HCT116 (cell line): Measurements from ENCODE around the gene DAGLA. TPM values are rescaled to one million over a fixed set of nuclear protein-coding genes. Genes with fewer than 3 reads are reported as not detected.

Experiments used
- ATAC-seq: fragments of 200-7000 bp; cut with Tn5 transposase; 2 replicates; pipeline ENCODE4 v1.9.1; 2020; ENCODE audit warnings: mild to moderate bottlenecking, moderate library complexity
- BruUV-seq: library from RNA; stranded (reverse); fragments of 400-500 nt; replicated peaks from 2 replicates; lab custom pipeline; 2021; lab: Mats Ljungman, UMichigan
- CTCF ChIA-PET: fragments of 300-600 bp; sonication (Branson Sonifier 250); formaldehyde crosslinking; loops from one replicate; lab custom pipeline; 2021; ENCODE audit warnings: antibody characterized with exemption; lab: Charles Lee
- POLR2A ChIA-PET: fragments of 300-600, 350-600 bp; sonication (Branson Sonifier 250); formaldehyde crosslinking; loops from one replicate; lab custom pipeline; 2021; ENCODE audit warnings: antibody characterized with exemption; lab: Charles Lee
- RAD21 ChIA-PET, 2 experiments: fragments of 300-600 bp; sonication (Branson Sonifier 250); formaldehyde crosslinking; loops; one replicate each; lab custom pipeline; 2023; ENCODE audit warnings: low total read pairs in 2 of 2; ENCODE audit not compliant: uncharacterized antibody in 2 of 2, unreplicated experiment in 2 of 2, low non-redundant PET in 1 of 2; lab: Charles Lee
- DNase-seq: peaks from one replicate; pipeline ENCODE4 v3.0.0-alpha.2; 2010; ENCODE audit warnings: low read depth, low spot score
- H2AFZ ChIP-seq: fragments of 200-600 bp; shearing (Covaris generic), sonication (generic); 2 replicates; pipeline ENCODE4 v1.6.1; 2017; ENCODE audit warnings: low read depth, mixed run types, mixed read lengths, antibody characterized with exemption, low read length; ENCODE audit not compliant: poor library complexity, severe bottlenecking
- H3K27ac ChIP-seq: 2 replicates; pipeline ENCODE4 v1.5.1; 2012; ENCODE audit warnings: low read depth, low read length
- H3K27me3 ChIP-seq: fragments of 200-600 bp; sonication (generic); 2 replicates; pipeline ENCODE4 v1.6.1; 2016; ENCODE audit warnings: mixed run types, low read length, mixed read lengths; ENCODE audit not compliant: insufficient read depth
- H3K36me3 ChIP-seq, 2 experiments: fragments of 200-500 bp in 1 of 2; fragments of 200-600 bp in 1 of 2; sonication (Bioruptor generic) in 1 of 2; sonication (generic) in 1 of 2; 2 replicates each; pipeline versions ENCODE4 v1.5.1 to v1.6.1; 2014 to 2016; ENCODE audit warnings: low read length in 2 of 2, inconsistent platforms in 1 of 2, mixed read lengths in 1 of 2, mixed run types in 1 of 2; ENCODE audit not compliant: insufficient read depth in 2 of 2, control insufficient read depth in 1 of 2
- H3K4me1 ChIP-seq, 2 experiments: fragments of 200-600 bp in 1 of 2; sonication (generic) in 1 of 2; 2 replicates each; pipeline versions ENCODE4 v1.5.1 to v1.6.1; 2012 to 2017; ENCODE audit warnings: low read length in 2 of 2, inconsistent platforms in 1 of 2, mild to moderate bottlenecking in 1 of 2, mixed read lengths in 1 of 2, mixed run types in 1 of 2, moderate library complexity in 1 of 2; ENCODE audit not compliant: insufficient read depth in 2 of 2, control insufficient read depth in 1 of 2
- H3K4me2 ChIP-seq: fragments of 200-600 bp; sonication (generic); 2 replicates; pipeline ENCODE4 v1.6.1; 2017; ENCODE audit warnings: mixed run types, low read length, mixed read lengths
- H3K4me3 ChIP-seq, 2 experiments: fragments of 200-600 bp in 1 of 2; sonication (generic) in 1 of 2; replicated peaks in 1 of 2; 2 replicates each; pipeline ENCODE4 v1.5.1; 2011 to 2016; ENCODE audit warnings: low read length in 2 of 2, control low read depth in 1 of 2, low read depth in 1 of 2, mild to moderate bottlenecking in 1 of 2, mixed read lengths in 1 of 2, mixed run types in 1 of 2
- H3K79me2 ChIP-seq: fragments of 200-600 bp; sonication (generic); 2 replicates; pipeline ENCODE4 v1.6.1; 2017; ENCODE audit warnings: mild to moderate bottlenecking, mixed run types, low read length, moderate library complexity, mixed read lengths; ENCODE audit not compliant: insufficient read depth
- H3K9ac ChIP-seq: fragments of 200-600 bp; sonication (generic); 2 replicates; pipeline ENCODE4 v1.6.1; 2016; ENCODE audit warnings: low read length, mixed read lengths
- H3K9me2 ChIP-seq: fragments of 200-600 bp; sonication (generic), shearing (Covaris generic); 2 replicates; pipeline ENCODE4 v1.6.1; 2017; ENCODE audit warnings: mixed run types, mild to moderate bottlenecking, moderate library complexity; ENCODE audit not compliant: insufficient read depth
- H3K9me3 ChIP-seq, 2 experiments: fragments of 200-500 bp in 1 of 2; fragments of 200-600 bp in 1 of 2; sonication (Bioruptor generic) in 1 of 2; sonication (generic) in 1 of 2; 2 replicates each; pipeline ENCODE4 v1.6.1; 2014 to 2017; ENCODE audit warnings: low read length in 2 of 2, mixed read lengths in 2 of 2, inconsistent platforms in 1 of 2, low read depth in 1 of 2, mild to moderate bottlenecking in 1 of 2, mixed run types in 1 of 2, moderate library complexity in 1 of 2; ENCODE audit not compliant: control insufficient read depth in 1 of 2, insufficient read depth in 1 of 2
- H4K20me1 ChIP-seq: fragments of 200-600 bp; sonication (generic), shearing (Covaris generic); 2 replicates; pipeline ENCODE4 v1.6.1; 2017; ENCODE audit warnings: mixed run types, mild to moderate bottlenecking, moderate library complexity; ENCODE audit not compliant: insufficient read depth
- ELF1 ChIP-seq: IDR thresholded peaks from 2 replicates; pipeline ENCODE4 v1.6.1; 2012; ENCODE audit warnings: low read depth, borderline replicate concordance
- EZH2 ChIP-seq: fragments of 200-600 bp; sonication (generic); IDR thresholded peaks from 2 replicates; pipeline ENCODE4 v1.6.1; 2017; ENCODE audit warnings: antibody characterized with exemption, mixed run types
- JUND ChIP-seq: IDR thresholded peaks from 2 replicates; pipeline ENCODE4 v1.6.1; 2012
- MAX ChIP-seq: IDR thresholded peaks from 2 replicates; pipeline ENCODE4 v1.6.1; 2012
- POLR2A ChIP-seq: IDR thresholded peaks from 2 replicates; pipeline ENCODE4 v1.7.0; 2011; ENCODE audit warnings: borderline replicate concordance; ENCODE audit not compliant: insufficient read depth, insufficient read length; ENCODE audit errors: extremely low read depth
- POLR2AphosphoS5 ChIP-seq: IDR thresholded peaks from 2 replicates; pipeline ENCODE4 v1.6.1; 2011; ENCODE audit warnings: mild to moderate bottlenecking, low read depth, low read length, moderate library complexity
- RAD21 ChIP-seq: IDR thresholded peaks from 2 replicates; pipeline ENCODE4 v1.6.1; 2012; ENCODE audit warnings: low read depth, mild to moderate bottlenecking
- SIN3A ChIP-seq: IDR thresholded peaks from 2 replicates; pipeline ENCODE4 v1.6.1; 2012; ENCODE audit warnings: low read depth
- ZBTB33 ChIP-seq: IDR thresholded peaks from 2 replicates; pipeline ENCODE4 v1.6.1; 2011; ENCODE audit warnings: mild to moderate bottlenecking, low read length, moderate library complexity; ENCODE audit not compliant: insufficient replicate concordance; ENCODE audit errors: extremely low read depth
- ZFX ChIP-seq: fragments of 450-650 bp; IDR thresholded peaks from 2 replicates; pipeline ENCODE4 v1.6.1; 2017
- ZNF274 ChIP-seq: fragments of 200-500 bp; sonication (Bioruptor generic); IDR thresholded peaks from 2 replicates; pipeline ENCODE4 v1.6.1; 2014; ENCODE audit warnings: mild to moderate bottlenecking, low read depth, low read length, inconsistent platforms
- intact Hi-C: fragments of 100-400 bp; cut with micrococcal nuclease; formaldehyde crosslinking; loops from 2 replicates; pipeline ENCODE4 v1.10.0; 2022
- total RNA-seq: library from RNA; stranded (reverse); gene quantifications from one replicate; pipeline ENCODE4 v1.2.1, GENCODE V29; 2021; ENCODE audit not compliant: unreplicated experiment
- TF ChIP-seq, protein P1 (sequence below): IDR thresholded peaks from 2 replicates; pipeline ENCODE4 v1.6.1; 2012

Gene DAGLA
- total RNA-seq, 1 experiment from 2014 or later: 2.7 TPM

- Histone ChIP-seq H2AFZ (no peak overlapping the region), H3K79me2 (no peaks in the 10 kb centered on the region), H3K4me2 (no peak overlapping the region), H3K4me1 (peaks cover 2 to 4% of the 10 kb centered on the region in 2 experiments; a peak in 2 of 4 replicates), H3K36me3 (no peaks in the 10 kb centered on the region), H4K20me1 (no peaks in the 10 kb centered on the region), H3K9ac (no peak overlapping the region)
- no TSS peak for BruUV-seq
- peak; percentile 39; the same call in 1 of the 2 replicates for ATAC-seq
- CTCF ChIA-PET: interaction anchor here (1.0 kb wide), 1 partner anchor 40 kb away, joined by 3 read pairs; no protein-coding TSS in a partner anchor
- DNase-seq: no peak
- TF ChIP-seq EZH2 (no peak), RAD21 (no peak), ELF1 (no peak), ZBTB33 (no peak), ZFX (no peak), POLR2A (no peak), JUND (no peak), SIN3A (no peak), MAX (no peak), POLR2AphosphoS5 (no peak), ZNF274 (no peak)
- TF ChIP-seq, protein P1, sequence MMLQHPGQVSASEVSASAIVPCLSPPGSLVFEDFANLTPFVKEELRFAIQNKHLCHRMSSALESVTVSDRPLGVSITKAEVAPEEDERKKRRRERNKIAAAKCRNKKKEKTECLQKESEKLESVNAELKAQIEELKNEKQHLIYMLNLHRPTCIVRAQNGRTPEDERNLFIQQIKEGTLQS: no peak
- TF ChIP-seq, all 23 proteins: peak for 0
- H3K9me3 ChIP-seq: no peaks in the 10 kb centered on the region
- H3K4me3 ChIP-seq: no peak overlapping the region
- no peak overlapping the region for H3K27ac ChIP-seq
- no peaks in the 10 kb centered on the region for H3K9me2 ChIP-seq
- POLR2A ChIA-PET: no interaction called here
- intact Hi-C loops: no loop called here
- RAD21 ChIA-PET: no interaction called here
- no peaks in the 10 kb centered on the region for H3K27me3 ChIP-seq
These were observed 27.4 kb downstream of the DAGLA start for GRCh38 chr11:61707574-61707973.
